ENCODE measurements around the gene NINJ1. TPM values are rescaled to one million over a fixed set of nuclear protein-coding genes. Genes with fewer than 3 reads are reported as not detected.

The NINJ1 gene
- total and polyA plus RNA-seq, 2 of the 4 experiments (the other 2 are of a cell fraction) = 21.9 to 38.8 TPM

DNA sequence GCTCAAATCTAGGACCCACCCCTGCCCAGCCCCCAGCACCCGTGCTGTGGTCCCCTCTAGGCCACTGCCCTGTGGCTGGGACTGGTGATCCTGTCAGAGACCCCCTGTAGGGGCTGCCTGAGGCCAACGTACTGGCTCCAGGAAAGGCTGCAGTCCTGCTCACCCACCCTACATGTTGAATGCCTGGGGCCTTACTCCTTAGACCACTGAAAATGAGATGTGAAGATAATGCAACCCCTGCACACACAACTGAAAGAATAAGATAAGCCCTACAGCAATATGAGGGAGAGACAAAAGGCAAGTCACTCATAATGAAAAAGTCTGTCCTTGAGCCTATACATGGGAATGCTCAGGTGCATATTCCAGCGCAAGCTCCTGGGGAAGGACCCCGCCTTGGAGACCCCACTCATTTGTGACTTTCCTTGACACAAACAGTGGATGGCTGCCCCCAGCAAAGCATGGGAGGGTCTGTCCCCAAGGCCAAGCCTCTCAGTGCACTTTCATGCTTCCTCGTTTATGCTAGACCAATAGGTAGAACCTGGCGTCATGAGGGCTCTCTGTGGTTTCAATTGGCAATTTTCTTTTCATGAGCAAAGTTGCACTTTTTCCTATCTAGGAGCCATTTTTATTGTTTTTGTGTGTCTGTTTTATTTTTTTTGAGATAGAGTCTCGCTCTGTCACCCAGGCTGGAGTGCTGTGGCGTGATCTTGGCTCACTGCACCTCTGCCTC, 37.4 kb upstream of the NINJ1 start:
- no peaks in the 10 kb centered on the region for H3K79me1 ChIP-seq (ENCODE audit: low read depth in 1 of 2, low read length in 2 of 2)
- H4K5ac ChIP-seq (ENCODE audit: low read depth, low read length) = no peak overlapping the region
- no peaks in the 10 kb centered on the region for H3K9me3 ChIP-seq (ENCODE audit: control insufficient read depth, insufficient read depth, low read length)
- H3K27me3 ChIP-seq (ENCODE audit: control insufficient read depth, insufficient read depth, low read length) = peaks cover 36% of the 10 kb centered on the region
- in situ Hi-C loops (cut with MboI; ENCODE audit: low sequenced_read_pairs) = loop anchor here (25.0 kb wide), 1 partner anchor 791 kb away; the partner anchor contains the start of gene BARX1
- H3K56ac ChIP-seq (ENCODE audit: extremely low read depth, insufficient read depth, low read length) = no peak overlapping the region
- no TSS peak for BruUV-seq (replicated peaks)
- no peak overlapping the region for H2AK9ac ChIP-seq (replicated peaks; ENCODE audit: low read depth, low read length, poor library complexity)
- H2AFZ ChIP-seq (replicated peaks; ENCODE audit: low read length, poor library complexity) = no peak overlapping the region
- DNase-seq = no peak
- ChIA-PET CTCF (no interaction called here), POLR2A (ENCODE audit: unreplicated experiment) (no interaction called here)
- H3K27ac ChIP-seq (ENCODE audit: insufficient read depth, low read length) = no peak overlapping the region
- H3K9me1 ChIP-seq (ENCODE audit: insufficient read depth, low read length) = no peaks in the 10 kb centered on the region
- H2BK5ac ChIP-seq (ENCODE audit: low read depth, low read length, poor library complexity, severe bottlenecking) = no peak overlapping the region
- H3K9ac ChIP-seq (ENCODE audit: low read depth, low read length) = no peak overlapping the region
- no peak overlapping the region for H3K14ac ChIP-seq (replicated peaks; ENCODE audit: low read depth, low read length)
- no peak overlapping the region for H2BK15ac ChIP-seq (ENCODE audit: low read depth, low read length)
- H2BK120ac ChIP-seq (ENCODE audit: low read depth, low read length) = no peak overlapping the region
- no peak overlapping the region for H3K4me2 ChIP-seq (ENCODE audit: low read depth, low read length)
- H4K8ac ChIP-seq (ENCODE audit: low read depth in 2 of 2, low read length in 2 of 2) = no peak overlapping the region
- no peak overlapping the region for H3K18ac ChIP-seq (ENCODE audit: low read depth, low read length)
- intact Hi-C loops (cut with micrococcal nuclease) = no loop called here
- no peak overlapping the region for H3K4ac ChIP-seq (ENCODE audit: low read depth, low read length)
- 57% methylated on average over 3 of the region's 8 CpGs; no CpG with 5 or more reads in 1 of the 2 experiments for WGBS, 2 experiments (ENCODE audit: extremely low coverage in 2 of 2, insufficient read length in 1 of 2)
- TF ChIP-seq RAD21 (IDR thresholded peaks at IDR 0.05; ENCODE audit: low read length) = no peak
- TF ChIP-seq SMC3 (IDR thresholded peaks at IDR 0.05; ENCODE audit: low read depth, low read length) = no peak
- no peak for TF ChIP-seq BHLHE40 (IDR thresholded peaks at IDR 0.05; ENCODE audit: low read depth, low read length)
- no peak for TF ChIP-seq MXI1 (IDR thresholded peaks at IDR 0.05; ENCODE audit: borderline replicate concordance, low read depth, low read length)
- no peak for TF ChIP-seq CEBPB (IDR thresholded peaks at IDR 0.05; ENCODE audit: low read depth, low read length)
- TF ChIP-seq CHD1 (IDR thresholded peaks at IDR 0.05; ENCODE audit: low read depth, low read length) = no peak
- dilution Hi-C loops (cut with HindIII; ENCODE audit: low sequenced_read_pairs, unreplicated experiment) = no loop called here
- no peak overlapping the region for H2BK20ac ChIP-seq (ENCODE audit: low read depth, low read length)
- no peak overlapping the region for H2AK5ac ChIP-seq (ENCODE audit: low read depth, low read length)
- no peak for ATAC-seq (ENCODE audit: low read depth)
- no peak overlapping the region for H3K23ac ChIP-seq (ENCODE audit: low read depth, low read length)
- H3K36me3 ChIP-seq (ENCODE audit: control insufficient read depth, insufficient read depth, low read length) = no peaks in the 10 kb centered on the region
- H4K91ac ChIP-seq (ENCODE audit: insufficient read depth, low read depth, low read length) = no peak overlapping the region
- H3K4me1 ChIP-seq (ENCODE audit: control insufficient read depth, insufficient read depth, low read length) = no peaks in the 10 kb centered on the region
- H3K4me3 ChIP-seq (ENCODE audit: insufficient read depth, low read depth, low read length) = no peak overlapping the region
- H4K20me1 ChIP-seq (ENCODE audit: insufficient read depth, low read length) = no peaks in the 10 kb centered on the region
